GM18519 (cell line): ENCODE measurements around the gene OTOP2.
"Not testable (repeated sequence)": the region's sequence is repeated elsewhere in the genome, so short reads cannot be mapped to it uniquely, and the experiment has no call there.

Experiments
- ATAC-seq: cut with Tn5 transposase; IDR thresholded peaks from one replicate; pipeline ENCODE4 v1.9.1; 2021; ENCODE audit warnings: mild to moderate bottlenecking, moderate library complexity; ENCODE audit not compliant: unreplicated experiment, low FRiP score

The OTOP2 gene

GRCh38 chr17:74964988-74965622 is 41.0 kb downstream of the OTOP2 start:
- ATAC-seq, result no peak

DNA sequence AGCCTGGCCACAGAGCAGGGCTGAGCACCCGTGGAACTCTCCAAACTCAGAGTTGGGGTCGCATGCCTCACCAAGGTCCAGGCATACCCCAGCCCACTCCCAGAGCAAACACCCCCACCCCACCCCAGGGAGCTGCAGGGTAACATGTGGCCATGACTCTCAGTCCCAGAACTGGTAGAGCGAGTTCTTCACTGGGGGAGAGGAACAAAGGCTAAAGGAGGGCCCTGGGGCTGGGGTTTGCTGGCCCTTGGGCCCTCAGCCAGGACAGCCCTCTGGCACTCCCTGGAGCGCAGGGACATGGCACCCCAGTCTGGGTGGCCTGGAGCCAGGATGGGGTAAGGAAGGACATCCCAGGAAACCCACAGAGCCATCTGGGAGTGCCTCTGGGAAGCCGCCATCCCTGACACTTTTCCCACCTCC is 44.3 kb downstream of the OTOP2 start:
- ATAC-seq, result no peak

DNA sequence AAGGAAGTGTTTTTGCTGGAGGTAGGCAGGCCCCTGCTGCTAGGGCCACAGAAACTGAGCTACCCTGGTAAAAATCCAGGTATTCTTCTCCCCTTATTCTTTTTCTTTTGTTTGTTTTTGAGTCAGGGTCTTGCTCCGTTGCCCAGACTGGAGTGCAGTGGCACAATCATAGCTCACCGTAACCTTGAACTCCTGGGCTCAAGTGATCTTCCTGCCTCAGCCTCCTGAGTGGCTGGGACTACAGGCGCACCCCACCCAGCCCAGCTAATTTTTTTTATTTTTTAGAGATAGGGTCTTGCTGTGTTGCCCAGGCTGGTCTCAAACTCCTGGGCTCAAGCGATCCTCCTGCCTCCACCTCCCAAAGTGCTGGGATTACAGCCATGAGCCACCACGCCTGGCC is 45.4 kb downstream of the OTOP2 start:
- ATAC-seq, result not testable (repeated sequence)

DNA sequence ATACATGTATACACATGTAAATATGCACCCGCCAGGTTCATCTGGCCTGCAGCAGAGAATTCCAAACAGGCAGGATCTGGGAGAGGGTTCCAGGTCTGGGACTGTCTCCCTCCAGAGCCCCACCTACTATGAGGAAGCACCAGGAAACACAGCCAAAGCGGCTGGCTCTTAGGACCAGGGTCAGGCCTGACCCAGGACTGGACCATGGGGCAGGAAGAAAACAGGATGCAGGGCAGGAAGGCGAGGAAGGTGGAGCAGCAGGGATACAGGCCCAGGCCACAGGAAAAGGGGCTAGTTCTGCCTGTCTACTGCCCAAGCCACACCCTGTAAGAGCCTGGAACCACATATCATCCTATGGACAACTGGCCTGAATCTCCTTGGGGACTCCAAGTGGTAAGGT is 46.3 kb downstream of the OTOP2 start:
- ATAC-seq, result no peak

DNA sequence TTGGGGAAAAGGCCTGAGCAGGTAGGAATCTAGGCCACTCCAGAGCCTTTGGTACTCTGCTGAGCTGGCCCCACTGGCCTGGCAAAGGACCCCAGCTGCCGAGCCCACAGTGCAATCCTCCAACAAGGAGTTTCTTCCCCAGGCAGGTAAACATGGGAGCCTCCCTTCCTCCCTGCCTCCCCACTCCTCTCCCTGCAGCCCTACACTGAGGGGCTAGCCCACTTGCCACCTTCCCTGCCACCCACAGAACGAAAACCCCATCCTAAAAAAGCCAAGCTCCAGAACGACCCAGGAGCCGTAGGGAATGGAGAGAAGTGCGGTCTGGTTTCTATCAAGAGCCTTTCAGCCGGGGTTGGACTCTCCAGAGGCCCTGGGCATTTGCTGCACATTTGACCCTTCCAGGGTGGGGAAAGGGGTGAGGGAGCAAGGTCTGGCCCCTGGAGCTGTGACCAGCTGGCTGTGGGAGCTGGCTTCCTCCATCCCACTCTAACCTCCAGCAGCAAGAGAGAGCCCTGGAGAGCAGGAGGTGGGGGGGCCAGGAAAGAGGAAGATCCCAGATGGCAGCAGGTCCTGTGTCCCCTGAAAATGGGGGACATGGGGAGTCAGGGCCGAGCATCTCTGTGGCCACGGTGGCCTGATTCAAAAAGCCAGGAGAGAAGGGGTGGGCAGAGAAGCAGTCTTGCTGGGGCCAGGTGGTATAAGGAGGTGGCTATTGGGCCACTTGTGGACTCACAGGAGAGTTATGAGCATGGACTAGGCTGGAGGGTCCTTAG is 47.2 kb downstream of the OTOP2 start:
- no peak for ATAC-seq

- ATAC-seq, result no peak
Observed at GRCh38 chr17:74971842-74972106, 47.7 kb downstream of the OTOP2 start.

DNA sequence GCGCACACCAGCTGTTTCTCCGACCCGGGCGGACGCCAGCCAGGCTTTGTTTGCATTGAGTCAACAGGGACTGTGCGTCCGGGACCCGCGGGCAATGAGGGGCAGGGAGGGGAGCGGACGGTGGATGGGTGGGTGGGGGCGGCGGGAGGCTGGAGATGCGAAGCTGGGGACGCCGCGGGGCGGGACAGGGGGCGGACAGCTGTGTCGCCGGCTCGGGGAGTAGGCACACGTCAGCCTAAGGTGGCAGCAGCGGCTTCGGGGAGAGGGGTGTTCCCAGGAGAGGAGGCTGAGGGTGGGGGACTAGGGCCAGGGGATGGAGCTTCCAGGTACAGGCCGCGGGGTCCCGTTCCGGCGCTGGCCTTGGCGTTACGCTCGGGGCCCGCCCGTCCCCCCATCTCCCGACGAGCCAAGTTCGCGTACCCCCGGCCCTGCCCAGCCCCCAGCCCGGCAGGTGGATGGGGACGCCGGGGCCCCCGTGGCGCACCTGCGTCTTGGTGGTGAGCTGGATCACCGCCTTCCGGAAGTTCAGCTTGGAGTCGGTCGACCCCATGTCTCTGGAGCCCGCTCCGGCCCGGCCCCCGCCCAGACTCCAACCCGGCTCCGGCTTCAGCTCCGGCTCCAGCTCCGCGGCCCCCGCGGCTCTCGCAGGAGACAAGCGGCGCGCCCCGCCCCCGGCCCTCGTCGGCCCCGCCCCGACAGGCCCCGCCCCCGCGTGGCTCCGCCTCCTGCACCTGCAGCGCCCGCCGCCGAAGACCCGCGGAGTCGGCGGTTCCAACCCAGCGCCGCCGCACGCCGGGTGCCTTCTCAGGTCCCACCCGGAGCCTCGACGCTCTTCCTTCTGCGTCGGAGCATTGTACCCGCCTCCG is 48.3 kb downstream of the OTOP2 start, which contains the start of gene HID1:
TSS of gene HID1 (minus strand) at position 653 of the 866 bp plus-strand sequence. CDS start at position 550, 103 bp downstream.
- ATAC-seq, result no peak

- no peak for ATAC-seq
Observed at GRCh38 chr17:74972973-74973328, 48.9 kb downstream of the OTOP2 start.

- no peak for ATAC-seq
Observed at GRCh38 chr17:74975943-74976342, 51.9 kb downstream of the OTOP2 start.

- no peak for ATAC-seq
Observed at GRCh38 chr17:74977802-74978201, 53.7 kb downstream of the OTOP2 start.

GRCh38 chr17:74978240-74978639 is 54.2 kb downstream of the OTOP2 start:
- no peak for ATAC-seq

DNA sequence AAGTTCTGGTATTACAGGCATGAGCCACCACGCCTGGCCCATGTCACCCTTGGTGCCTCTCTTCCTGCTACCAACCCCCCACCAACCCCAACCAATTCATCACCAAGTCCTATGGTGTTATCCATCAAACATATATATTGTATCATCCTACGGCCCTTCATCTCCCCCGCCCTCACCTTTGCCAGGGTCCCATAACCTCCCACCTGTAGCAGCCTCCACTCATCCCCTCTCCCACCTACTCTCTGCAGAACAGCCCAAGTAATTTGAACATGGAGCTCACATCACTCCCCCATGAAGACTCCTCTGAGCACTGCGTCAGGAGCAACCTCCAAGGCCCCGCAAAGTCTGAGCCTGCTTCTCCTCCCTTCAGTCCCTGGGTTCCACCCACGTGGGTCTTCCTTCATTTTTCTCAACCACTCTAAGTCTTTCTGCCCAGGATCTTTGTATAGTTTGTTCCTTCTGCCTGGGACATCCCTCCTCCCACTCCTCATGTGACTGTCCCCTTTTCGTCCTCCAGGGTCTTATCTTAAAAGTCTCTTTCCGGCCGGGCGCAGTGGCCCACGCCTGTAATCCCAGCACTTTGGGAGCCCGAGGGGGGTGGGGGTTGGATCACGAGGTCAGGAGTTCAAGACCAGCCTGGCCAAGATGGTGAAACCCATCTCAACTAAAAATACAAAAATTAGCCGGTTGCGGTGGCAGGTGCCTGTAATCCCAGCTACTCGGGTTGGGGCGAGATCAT is 55.5 kb downstream of the OTOP2 start:
- no peak for ATAC-seq

- no peak for ATAC-seq
Observed at GRCh38 chr17:74981318-74981978, 57.4 kb downstream of the OTOP2 start.

DNA sequence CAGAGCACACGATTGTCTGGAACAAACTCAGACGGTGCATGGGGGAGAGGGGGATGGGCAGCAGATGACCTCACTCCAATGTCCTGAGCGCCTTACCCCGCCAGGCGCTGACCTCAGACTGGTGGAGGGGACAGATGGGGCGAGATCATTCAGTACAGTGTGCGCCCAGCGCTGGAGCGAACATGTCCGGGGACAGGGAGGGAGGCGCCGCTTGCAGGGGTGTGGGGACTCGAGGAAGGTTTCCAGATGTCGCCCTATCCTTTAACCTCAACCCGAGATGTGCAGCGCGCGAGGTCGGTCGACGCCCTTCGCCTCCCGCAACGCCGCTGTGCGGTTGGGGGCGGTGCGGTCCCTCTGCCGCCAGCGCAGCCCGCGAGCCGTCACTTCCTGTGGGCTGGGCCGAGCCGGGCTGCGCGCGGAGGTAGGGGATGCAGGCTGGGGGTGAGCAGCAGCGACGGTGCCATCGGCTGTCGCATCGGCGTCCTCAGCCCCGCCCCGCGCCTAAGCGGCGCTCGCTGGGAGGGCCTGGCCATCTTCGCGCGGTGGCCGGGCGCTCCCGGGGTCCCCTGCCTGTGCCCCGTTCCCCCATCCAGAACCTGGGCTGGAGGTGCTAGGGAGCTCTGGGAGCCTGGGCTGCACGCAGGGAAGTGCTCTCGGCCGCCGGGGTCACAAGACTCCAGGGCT is 58.0 kb downstream of the OTOP2 start:
- ATAC-seq, result no peak

DNA sequence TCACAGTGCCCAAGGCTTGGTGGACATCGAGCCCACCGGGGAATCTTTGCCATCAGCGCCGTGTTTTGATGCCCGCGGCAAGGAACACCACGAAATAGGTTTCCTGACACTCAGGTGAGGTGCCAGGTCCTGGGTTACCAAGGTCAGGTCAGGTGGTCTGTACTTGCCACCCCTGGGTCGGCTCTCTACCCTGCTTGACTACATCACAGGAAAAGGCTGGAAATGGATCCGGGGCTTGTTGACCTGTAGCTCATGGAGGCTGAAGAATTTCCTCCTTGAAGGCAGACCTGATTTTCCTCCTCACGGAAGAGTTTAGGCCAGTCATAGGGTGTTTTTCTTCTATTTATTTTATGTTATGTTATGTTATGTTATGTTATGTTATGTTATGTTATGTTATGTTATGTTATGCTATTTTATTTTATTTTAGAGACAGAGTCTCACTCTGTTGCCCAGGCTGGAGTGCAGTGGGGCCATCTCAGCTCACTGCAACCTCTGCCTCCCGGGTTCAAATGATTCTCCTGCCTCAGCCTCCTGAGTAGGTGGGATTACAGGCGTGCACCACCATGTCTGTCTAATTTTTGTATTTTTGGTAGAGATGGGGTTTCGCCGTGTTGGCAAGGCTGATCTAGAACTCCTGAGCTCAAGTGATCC is 58.7 kb downstream of the OTOP2 start:
- ATAC-seq, result not testable (repeated sequence)
